Calu3 (cell line): ENCODE data around the gene PRKCA. TPM values are rescaled to one million over a fixed set of nuclear protein-coding genes. Genes with fewer than 3 reads are reported as not detected.
"Not testable (repeated sequence)": the region's sequence is repeated elsewhere in the genome, so short reads cannot be mapped to it uniquely, and the experiment has no call there.

Experiments used
- BruUV-seq: library from RNA; stranded (reverse); fragments of 400-500 nt; replicated peaks from 2 replicates; lab custom pipeline; 2021; lab: Mats Ljungman, UMichigan
- CTCF ChIA-PET: fragments of 300-600 bp; sonication (Branson Sonifier 250); formaldehyde crosslinking; loops from one replicate; lab custom pipeline; 2022; ENCODE audit warnings: antibody characterized with exemption; lab: Charles Lee
- DNase-seq: peaks from one replicate; pipeline ENCODE4 v3.0.0; 2022
- H3K27ac Mint-ChIP-seq: one replicate; pipeline ENCODE4 v1.8.0; 2022; ENCODE audit warnings: mixed read lengths; ENCODE audit not compliant: unreplicated experiment
- H3K27me3 Mint-ChIP-seq: one replicate; pipeline ENCODE4 v1.8.0; 2022; ENCODE audit warnings: mixed read lengths; ENCODE audit not compliant: unreplicated experiment
- H3K36me3 Mint-ChIP-seq: one replicate; pipeline ENCODE4 v1.8.0; 2022; ENCODE audit warnings: mild to moderate bottlenecking, moderate library complexity, mixed read lengths; ENCODE audit not compliant: insufficient read depth, unreplicated experiment
- H3K4me1 Mint-ChIP-seq: one replicate; pipeline ENCODE4 v1.8.0; 2022; ENCODE audit warnings: mild to moderate bottlenecking, low read depth, mixed read lengths; ENCODE audit not compliant: unreplicated experiment
- H3K4me3 Mint-ChIP-seq: one replicate; pipeline ENCODE4 v1.8.0; 2022; ENCODE audit warnings: mild to moderate bottlenecking, low read depth, moderate library complexity, mixed read lengths; ENCODE audit not compliant: unreplicated experiment
- H3K9me3 Mint-ChIP-seq: one replicate; pipeline ENCODE4 v1.8.0; 2022; ENCODE audit warnings: low read depth, mixed read lengths; ENCODE audit not compliant: unreplicated experiment
- intact Hi-C: fragments of 100-400 bp; cut with micrococcal nuclease; formaldehyde crosslinking; loops from one replicate; pipeline ENCODE4 v1.10.0; 2022; ENCODE audit not compliant: unreplicated experiment
- total RNA-seq: library from RNA; stranded (reverse); gene quantifications from 2 replicates; pipeline ENCODE4 v1.2.3, GENCODE V29; 2022
- TF ChIP-seq, protein P1 (sequence below): fragments of 200-600 bp; IDR thresholded peaks from one replicate; pipeline ENCODE4 v1.8.0; 2022; ENCODE audit warnings: antibody characterized with exemption; ENCODE audit not compliant: unreplicated experiment

PRKCA gene
- total RNA-seq, 1 experiment from 2014 or later = 126 TPM

DNA sequence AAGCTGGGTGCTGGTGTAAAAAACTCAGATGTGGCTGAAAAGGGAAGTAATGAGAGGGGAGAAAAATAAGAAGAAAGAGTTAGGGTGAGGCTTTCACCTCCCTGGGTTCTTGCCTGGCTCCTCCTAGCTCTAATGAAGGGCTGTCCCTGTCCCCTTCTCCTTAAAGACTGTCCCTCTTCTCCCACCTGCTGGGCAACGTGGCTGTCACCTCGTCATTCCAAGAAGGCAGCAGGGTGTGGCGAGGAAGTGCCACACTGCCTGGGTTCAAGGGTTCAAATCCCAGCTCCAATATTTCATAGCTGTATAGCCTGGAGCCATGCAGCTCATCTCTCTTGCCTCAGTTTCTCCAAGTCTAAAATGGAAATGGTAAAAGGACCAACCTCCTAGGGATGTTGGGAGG lies 410.0 kb downstream of the PRKCA start:
- no peak for DNase-seq
- Mint-ChIP-seq H3K4me1 (peaks cover 38% of the 10 kb centered on the region), H3K27ac (no peak overlapping the region), H3K36me3 (peaks cover 37% of the 10 kb centered on the region), H3K4me3 (no peak overlapping the region), H3K27me3 (no peaks in the 10 kb centered on the region), H3K9me3 (no peaks in the 10 kb centered on the region)
- no TSS peak for BruUV-seq
- CTCF ChIA-PET = interaction anchor here (0.6 to 0.7 kb wide), 2 partner anchors 37 to 440 kb away, joined by 3 to 4 read pairs; no protein-coding TSS in a partner anchor
- TF ChIP-seq, protein P1, sequence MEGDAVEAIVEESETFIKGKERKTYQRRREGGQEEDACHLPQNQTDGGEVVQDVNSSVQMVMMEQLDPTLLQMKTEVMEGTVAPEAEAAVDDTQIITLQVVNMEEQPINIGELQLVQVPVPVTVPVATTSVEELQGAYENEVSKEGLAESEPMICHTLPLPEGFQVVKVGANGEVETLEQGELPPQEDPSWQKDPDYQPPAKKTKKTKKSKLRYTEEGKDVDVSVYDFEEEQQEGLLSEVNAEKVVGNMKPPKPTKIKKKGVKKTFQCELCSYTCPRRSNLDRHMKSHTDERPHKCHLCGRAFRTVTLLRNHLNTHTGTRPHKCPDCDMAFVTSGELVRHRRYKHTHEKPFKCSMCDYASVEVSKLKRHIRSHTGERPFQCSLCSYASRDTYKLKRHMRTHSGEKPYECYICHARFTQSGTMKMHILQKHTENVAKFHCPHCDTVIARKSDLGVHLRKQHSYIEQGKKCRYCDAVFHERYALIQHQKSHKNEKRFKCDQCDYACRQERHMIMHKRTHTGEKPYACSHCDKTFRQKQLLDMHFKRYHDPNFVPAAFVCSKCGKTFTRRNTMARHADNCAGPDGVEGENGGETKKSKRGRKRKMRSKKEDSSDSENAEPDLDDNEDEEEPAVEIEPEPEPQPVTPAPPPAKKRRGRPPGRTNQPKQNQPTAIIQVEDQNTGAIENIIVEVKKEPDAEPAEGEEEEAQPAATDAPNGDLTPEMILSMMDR = no peak
- intact Hi-C loops = no loop called here

DNA sequence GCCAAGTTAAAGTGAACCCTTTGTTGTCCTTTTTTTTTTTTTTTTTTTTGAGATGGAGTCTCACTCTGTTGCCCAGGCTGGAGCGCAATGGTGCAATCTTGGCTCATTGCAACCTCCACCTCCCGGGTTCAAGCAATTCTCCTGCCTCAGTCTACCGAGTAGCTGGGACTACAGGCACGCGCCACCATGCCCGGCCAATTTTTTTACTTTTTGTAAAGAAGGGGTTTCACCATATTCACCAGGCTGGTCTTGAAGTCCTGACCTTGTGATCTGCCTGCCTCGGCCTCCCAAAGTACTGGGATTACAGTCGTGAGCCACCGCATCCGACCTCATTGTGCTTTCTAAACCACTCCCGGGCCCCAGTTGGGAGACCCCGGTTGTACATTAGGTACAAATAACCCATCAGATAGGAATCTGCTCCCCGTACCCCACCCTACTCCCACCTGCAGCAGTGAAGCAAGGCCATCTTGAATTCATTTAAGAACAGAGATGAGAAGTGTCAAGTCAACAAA lies 410.7 kb downstream of the PRKCA start:
- H3K27ac Mint-ChIP-seq, H3K27me3 Mint-ChIP-seq, DNase-seq, H3K4me3 Mint-ChIP-seq, BruUV-seq, H3K9me3 Mint-ChIP-seq, intact Hi-C loops: not testable (repeated sequence)
- Mint-ChIP-seq H3K4me1 (peaks cover 45% of the 10 kb centered on the region), H3K36me3 (peaks cover 37% of the 10 kb centered on the region)
- CTCF ChIA-PET = interaction anchor here (0.6 kb wide), 1 partner anchor 77 kb away, joined by 3 read pairs; no protein-coding TSS in a partner anchor

DNA sequence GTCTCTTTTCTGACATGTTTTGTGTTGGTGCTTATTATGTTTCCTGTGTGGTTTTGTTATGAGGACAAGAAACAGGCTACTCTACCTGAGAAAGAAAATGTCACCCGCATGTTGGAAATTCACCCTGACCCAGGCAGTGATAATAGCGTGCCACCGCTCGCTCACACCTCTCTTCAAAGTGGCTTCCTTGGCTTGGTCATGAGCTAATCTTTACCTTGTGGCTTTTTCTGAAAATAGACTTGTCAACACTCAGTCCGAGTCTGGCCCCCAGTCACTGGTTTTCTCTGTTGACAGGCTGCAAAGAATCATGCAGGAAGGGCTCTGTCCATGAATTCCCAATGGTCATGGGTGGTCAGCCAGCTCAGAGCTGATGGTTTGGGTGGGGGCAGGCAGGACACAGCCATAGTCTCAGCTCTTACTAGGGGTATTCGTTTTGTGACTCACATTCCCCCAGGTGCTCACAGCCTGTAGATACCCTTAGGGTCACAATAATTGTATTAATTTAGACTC lies 411.2 kb downstream of the PRKCA start:
- Mint-ChIP-seq H3K36me3 (peaks cover 40% of the 10 kb centered on the region), H3K4me3 (no peak overlapping the region), H3K9me3 (no peaks in the 10 kb centered on the region), H3K27me3 (no peaks in the 10 kb centered on the region), H3K4me1 (peaks cover 45% of the 10 kb centered on the region), H3K27ac (no peak overlapping the region)
- CTCF ChIA-PET = interaction anchor here (0.6 kb wide), 1 partner anchor 78 kb away, joined by 3 read pairs; no protein-coding TSS in a partner anchor
- TF ChIP-seq, protein P1 = no peak
- peak; percentile 29 for DNase-seq
- intact Hi-C loops = no loop called here
- BruUV-seq = no TSS peak

DNA sequence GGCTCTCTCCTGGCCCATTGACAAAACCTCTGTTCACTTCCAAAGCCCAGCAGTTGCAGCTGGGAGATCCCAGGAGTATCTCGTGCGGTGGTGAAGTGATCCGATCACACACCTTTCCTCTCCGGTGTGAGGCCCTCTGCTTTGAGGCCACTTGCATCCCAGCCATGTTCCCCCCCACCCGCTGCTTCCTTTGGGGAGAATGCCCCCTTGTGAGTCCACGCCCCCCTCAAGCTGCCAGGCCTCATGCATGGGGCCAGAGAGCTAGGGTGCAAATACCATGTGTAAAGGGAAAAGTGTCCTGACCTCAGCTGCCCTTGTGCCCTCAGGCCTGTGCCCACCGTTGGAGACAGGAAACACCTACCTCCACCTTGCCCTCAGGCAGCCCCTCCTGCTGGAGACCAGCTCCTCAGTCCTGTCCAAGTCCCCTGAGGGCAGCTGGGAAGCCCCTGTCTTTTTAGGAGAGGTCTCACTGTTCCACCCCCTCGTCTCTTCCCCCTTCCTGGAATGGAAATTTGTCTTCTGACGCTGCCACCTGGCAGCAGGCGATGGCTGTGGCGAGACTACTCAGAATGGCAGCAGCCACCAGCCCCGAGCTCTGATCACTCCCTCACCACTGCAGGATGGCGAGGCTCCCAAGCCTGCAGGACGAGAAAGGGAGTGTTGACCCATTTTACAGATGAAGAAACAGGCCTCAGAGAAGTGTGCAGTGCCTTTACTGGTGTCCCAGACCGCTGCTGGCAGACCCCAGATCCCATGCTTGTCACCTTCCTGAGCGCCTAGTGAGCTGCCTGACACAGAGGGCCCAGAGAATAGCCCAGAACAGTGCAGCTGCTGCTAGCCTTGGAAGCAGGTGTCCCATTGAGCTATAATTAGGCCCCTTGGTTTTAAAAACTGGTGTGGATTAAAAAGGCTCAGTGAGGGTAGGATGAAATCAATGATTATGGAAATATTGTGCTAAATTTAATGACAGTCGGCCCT lies 411.9 kb downstream of the PRKCA start:
- intact Hi-C loops = loop anchor here (1.0 kb wide), 1 partner anchor 192 kb away; no protein-coding TSS in a partner anchor

More for the DNA sequence above, 411.9 kb downstream of the PRKCA start:
- Mint-ChIP-seq H3K9me3 (no peaks in the 10 kb centered on the region), H3K4me1 (peaks cover 45% of the 10 kb centered on the region), H3K36me3 (peaks cover 45% of the 10 kb centered on the region), H3K27ac (no peak overlapping the region), H3K4me3 (no peak overlapping the region), H3K27me3 (no peaks in the 10 kb centered on the region)
- TF ChIP-seq, protein P1 = no peak
- no TSS peak for BruUV-seq
- no peak for DNase-seq
- CTCF ChIA-PET = interaction anchor here (0.6 kb wide), 1 partner anchor 173 kb away, joined by 3 read pairs; no protein-coding TSS in a partner anchor
